Astrocyte of the spinal cord (primary cell): ENCODE data around the gene HK1.

Experiments used
- DNase-seq: peaks from one replicate; pipeline ENCODE4 v3.0.0; 2011; ENCODE audit warnings: low read depth, low spot score
- H3K4me3 ChIP-seq: 2 replicates; pipeline ENCODE4 v1.5.1; 2011; ENCODE audit warnings: low read depth, mild to moderate bottlenecking, low read length, moderate library complexity
- in situ Hi-C: cut with HindIII; loops from 2 replicates; pipeline ENCODE4 v1.10.0; 2017; ENCODE audit warnings: low sequenced_read_pairs
- TF ChIP-seq, protein P1 (sequence below): IDR thresholded peaks from 2 replicates; pipeline ENCODE4 v1.5.1; 2012; ENCODE audit warnings: low read depth, mild to moderate bottlenecking, low read length, inconsistent platforms

HK1 gene

GRCh38 chr10:69278446-69278963, at the start of gene HK1:
HK1 (plus strand) TSS chr10:69278496.
- no peak within 1 kb of the TSS for H3K4me3 ChIP-seq
- peak; percentile 35 for DNase-seq
- TF ChIP-seq, protein P1, sequence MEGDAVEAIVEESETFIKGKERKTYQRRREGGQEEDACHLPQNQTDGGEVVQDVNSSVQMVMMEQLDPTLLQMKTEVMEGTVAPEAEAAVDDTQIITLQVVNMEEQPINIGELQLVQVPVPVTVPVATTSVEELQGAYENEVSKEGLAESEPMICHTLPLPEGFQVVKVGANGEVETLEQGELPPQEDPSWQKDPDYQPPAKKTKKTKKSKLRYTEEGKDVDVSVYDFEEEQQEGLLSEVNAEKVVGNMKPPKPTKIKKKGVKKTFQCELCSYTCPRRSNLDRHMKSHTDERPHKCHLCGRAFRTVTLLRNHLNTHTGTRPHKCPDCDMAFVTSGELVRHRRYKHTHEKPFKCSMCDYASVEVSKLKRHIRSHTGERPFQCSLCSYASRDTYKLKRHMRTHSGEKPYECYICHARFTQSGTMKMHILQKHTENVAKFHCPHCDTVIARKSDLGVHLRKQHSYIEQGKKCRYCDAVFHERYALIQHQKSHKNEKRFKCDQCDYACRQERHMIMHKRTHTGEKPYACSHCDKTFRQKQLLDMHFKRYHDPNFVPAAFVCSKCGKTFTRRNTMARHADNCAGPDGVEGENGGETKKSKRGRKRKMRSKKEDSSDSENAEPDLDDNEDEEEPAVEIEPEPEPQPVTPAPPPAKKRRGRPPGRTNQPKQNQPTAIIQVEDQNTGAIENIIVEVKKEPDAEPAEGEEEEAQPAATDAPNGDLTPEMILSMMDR, result no peak
- in situ Hi-C loops, result no loop called here

GRCh38 chr10:69229616-69229916, 48.7 kb upstream of the HK1 start:
- in situ Hi-C loops, result no loop called here
- TF ChIP-seq, protein P1, result no peak
- H3K4me3 ChIP-seq, result no peak overlapping the region
- DNase-seq, result no peak

DNA sequence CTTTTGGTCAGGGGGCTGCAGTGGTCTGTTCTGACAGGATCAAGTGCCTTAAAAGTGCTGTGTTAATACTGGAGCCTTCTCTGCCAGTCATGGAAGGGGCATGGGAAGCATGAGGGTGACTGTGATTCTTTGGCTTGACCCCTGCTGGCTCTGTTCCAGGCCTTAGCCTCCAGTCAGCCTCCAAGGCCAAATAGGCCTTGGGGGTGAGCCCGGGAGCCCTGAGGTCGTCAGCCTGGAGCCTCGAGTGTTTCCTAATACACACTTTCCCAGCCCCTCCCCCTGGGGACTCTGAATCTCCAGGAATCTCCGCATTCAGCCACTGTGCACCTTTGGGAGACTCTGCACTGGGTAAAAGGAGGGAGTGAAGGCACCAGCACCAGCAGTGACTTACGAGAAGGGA, 48.2 kb upstream of the HK1 start:
- no peak overlapping the region for H3K4me3 ChIP-seq
- in situ Hi-C loops, result no loop called here
- TF ChIP-seq, protein P1, result no peak
- DNase-seq, result no peak

- in situ Hi-C loops, result no loop called here
- peak; percentile 70 for DNase-seq
- TF ChIP-seq, protein P1, result no peak
- H3K4me3 ChIP-seq, result no peak overlapping the region
Observed at GRCh38 chr10:69232252-69232651, 46.0 kb upstream of the HK1 start.

DNA sequence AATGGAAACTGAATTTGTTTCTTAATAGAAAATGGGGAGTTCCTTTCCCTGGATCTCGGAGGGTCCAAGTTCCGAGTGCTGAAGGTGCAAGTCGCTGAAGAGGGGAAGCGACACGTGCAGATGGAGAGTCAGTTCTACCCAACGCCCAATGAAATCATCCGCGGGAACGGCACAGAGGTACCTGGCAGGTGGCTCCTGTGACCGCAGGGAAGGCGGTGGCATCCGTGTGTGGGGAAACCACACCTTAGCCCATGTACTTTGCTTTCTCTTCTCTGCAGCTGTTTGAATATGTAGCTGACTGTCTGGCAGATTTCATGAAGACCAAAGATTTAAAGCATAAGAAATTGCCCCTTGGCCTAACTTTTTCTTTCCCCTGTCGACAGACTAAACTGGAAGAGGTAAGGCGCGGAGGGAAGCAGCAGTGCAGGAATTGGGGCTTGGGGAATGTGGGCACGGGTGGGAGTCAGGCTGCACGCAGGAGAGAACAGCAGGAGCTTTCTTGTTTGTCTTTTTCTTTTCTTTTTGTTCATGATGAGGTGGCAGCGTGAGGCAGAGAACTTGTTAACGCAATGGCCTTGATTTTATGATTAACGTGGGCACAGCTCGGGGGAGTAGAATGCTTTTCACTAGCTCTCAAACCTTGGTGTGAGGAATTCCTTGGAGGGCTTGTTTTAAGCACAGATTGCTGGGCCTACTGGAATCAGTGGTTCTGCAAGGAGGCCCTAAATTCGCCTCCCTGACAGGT, 45.4 kb upstream of the HK1 start:
- DNase-seq, result no peak
- in situ Hi-C loops, result no loop called here
- TF ChIP-seq, protein P1, result no peak
- H3K4me3 ChIP-seq, result no peak overlapping the region

DNA sequence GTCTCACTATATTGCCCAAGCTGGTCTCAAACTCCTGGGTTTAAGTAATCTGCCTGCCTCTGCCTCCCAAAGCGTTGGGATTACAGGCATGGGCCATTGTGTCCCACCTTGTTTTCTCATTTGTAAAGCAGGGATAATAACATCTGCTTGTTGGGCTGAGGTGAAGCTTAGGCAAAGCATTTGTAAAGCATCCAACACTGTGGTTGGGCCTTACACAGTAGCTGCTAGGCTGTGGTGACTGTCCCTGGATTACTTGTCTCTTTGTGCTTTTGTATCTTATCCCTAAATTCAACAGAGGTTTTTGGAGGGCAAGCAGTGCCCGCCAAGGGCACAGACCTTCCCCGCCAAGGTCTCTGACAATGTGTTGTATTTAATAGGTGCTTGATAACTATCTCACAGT, 43.8 kb upstream of the HK1 start:
- TF ChIP-seq, protein P1, result no peak
- DNase-seq, result no peak
- no peak overlapping the region for H3K4me3 ChIP-seq
- in situ Hi-C loops, result no loop called here
